GM18861 (cell line): Measurements from ENCODE around the gene TMEM95.
A peak's percentile ranks its signal among the peaks of the same experiment; 100 is the strongest.
"Not testable (repeated sequence)": the region's sequence is repeated elsewhere in the genome, so short reads cannot be mapped to it uniquely, and the experiment has no call there.

Experiments used
- ATAC-seq: cut with Tn5 transposase; IDR thresholded peaks from one replicate; pipeline ENCODE4 v1.9.1; 2021; ENCODE audit not compliant: unreplicated experiment

Gene TMEM95

GRCh38 chr17:7323731-7324437, 31.1 kb upstream of the TMEM95 start:
- no peak for ATAC-seq

- no peak for ATAC-seq
Observed at GRCh38 chr17:7324438-7324779, 30.5 kb upstream of the TMEM95 start.

- no peak for ATAC-seq
Observed at GRCh38 chr17:7325031-7325528, 29.9 kb upstream of the TMEM95 start.

GRCh38 chr17:7326186-7326585, 28.8 kb upstream of the TMEM95 start:
- ATAC-seq, result no peak

- ATAC-seq, result no peak
Observed at GRCh38 chr17:7327056-7327455, 27.9 kb upstream of the TMEM95 start.

GRCh38 chr17:7327501-7327900, 27.5 kb upstream of the TMEM95 start:
- ATAC-seq, result no peak

- no peak for ATAC-seq
Observed at GRCh38 chr17:7328009-7328408, 26.9 kb upstream of the TMEM95 start.

GRCh38 chr17:7328840-7329373, 26.0 kb upstream of the TMEM95 start, which contains the start of gene NEURL4:
Gene NEURL4, minus strand, starts transcription at chr17:7329335. Its CDS starts 23 bp downstream, at chr17:7329312.
- ATAC-seq, result no peak

GRCh38 chr17:7329374-7329996, 25.5 kb upstream of the TMEM95 start:
- peak; percentile 54 for ATAC-seq

GRCh38 chr17:7329997-7330637, 24.8 kb upstream of the TMEM95 start:
- peak; percentile 25 for ATAC-seq

- ATAC-seq, result no peak
Observed at GRCh38 chr17:7330638-7331015, 24.3 kb upstream of the TMEM95 start.

GRCh38 chr17:7332111-7332510, 22.8 kb upstream of the TMEM95 start:
- ATAC-seq, result no peak

GRCh38 chr17:7332600-7333069, 22.3 kb upstream of the TMEM95 start:
- not testable (repeated sequence) for ATAC-seq

GRCh38 chr17:7334938-7335538, 19.9 kb upstream of the TMEM95 start:
- ATAC-seq, result no peak

GRCh38 chr17:7335765-7336164, 19.2 kb upstream of the TMEM95 start:
- not testable (repeated sequence) for ATAC-seq

GRCh38 chr17:7336240-7337175, 18.4 kb upstream of the TMEM95 start, which contains the start of gene ACAP1:
Gene ACAP1, plus strand, starts transcription at chr17:7336529. Its CDS starts 206 bp downstream, at chr17:7336735.
- no peak for ATAC-seq

GRCh38 chr17:7337600-7337999, 17.4 kb upstream of the TMEM95 start:
- ATAC-seq, result not testable (repeated sequence)

- ATAC-seq, result no peak
Observed at GRCh38 chr17:7340179-7340578, 14.8 kb upstream of the TMEM95 start.

GRCh38 chr17:7341842-7342241, 13.1 kb upstream of the TMEM95 start:
- no peak for ATAC-seq

GRCh38 chr17:7343250-7343649, 11.7 kb upstream of the TMEM95 start:
- ATAC-seq, result no peak
